Nephron (organoid): ENCODE results near the gene AIF1L.
"Not testable (repeated sequence)": the region's sequence is repeated elsewhere in the genome, so short reads cannot be mapped to it uniquely, and the experiment has no call there.

Source experiments
- H3K27ac Mint-ChIP-seq, 3 experiments: 2 replicates each; pipeline ENCODE4 v1.8.0; 2020; ENCODE audit warnings: mixed read lengths in 3 of 3, mild to moderate bottlenecking in 2 of 3, moderate library complexity in 1 of 3
- H3K27me3 Mint-ChIP-seq: 2 replicates; pipeline ENCODE4 v1.8.0; 2021; ENCODE audit warnings: low read depth, mild to moderate bottlenecking, moderate library complexity, mixed read lengths
- H3K36me3 Mint-ChIP-seq: 2 replicates; pipeline ENCODE4 v1.8.0; 2020; ENCODE audit warnings: low read depth, mixed read lengths
- H3K4me1 Mint-ChIP-seq: 2 replicates; pipeline ENCODE4 v1.8.0; 2020; ENCODE audit warnings: mixed read lengths
- H3K4me3 Mint-ChIP-seq, 3 experiments: 2 replicates each; pipeline ENCODE4 v1.8.0; 2020; ENCODE audit warnings: mild to moderate bottlenecking in 3 of 3, mixed read lengths in 3 of 3, moderate library complexity in 2 of 3
- H3K9me3 Mint-ChIP-seq: 2 replicates; pipeline ENCODE4 v1.8.0; 2020; ENCODE audit warnings: mixed read lengths
- TF ChIP-seq, protein P1 (sequence below), 3 experiments: fragments of 200-600 bp; sonication (generic); IDR thresholded peaks; one replicate each; pipeline ENCODE4 v1.5.0; 2021; ENCODE audit warnings: antibody characterized with exemption in 3 of 3; ENCODE audit not compliant: unreplicated experiment in 3 of 3

The AIF1L gene

DNA sequence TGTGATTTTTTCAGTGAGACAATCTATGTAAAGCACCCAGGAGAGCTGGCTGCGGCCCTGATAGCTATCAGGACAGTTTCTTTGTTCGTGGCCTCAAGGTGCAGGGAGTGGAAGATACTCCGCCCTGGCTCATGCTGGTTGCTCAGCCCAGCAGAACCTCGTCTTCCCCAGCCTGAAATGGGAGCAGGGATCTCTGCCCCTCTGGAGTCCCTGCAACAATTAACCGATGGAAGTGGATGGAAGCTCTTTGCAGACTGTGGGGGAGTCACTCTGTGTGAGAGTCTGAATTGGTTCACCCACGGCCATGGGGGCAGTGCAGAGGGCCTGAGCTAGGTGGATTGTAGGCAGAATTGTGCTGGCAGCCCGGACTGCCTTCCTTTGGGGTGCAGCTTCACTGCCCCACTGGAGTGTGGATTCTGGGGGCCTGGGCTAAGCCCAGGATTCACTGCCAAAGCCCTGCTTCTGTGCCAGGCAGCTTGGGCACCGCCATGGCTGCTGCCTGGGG, 2.8 kb downstream of the AIF1L start:
- Mint-ChIP-seq H3K27ac (peak overlapping the region; percentile 75 to 91 (median 84)), H3K4me1 (peaks cover 48% of the 10 kb centered on the region), H3K9me3 (no peaks in the 10 kb centered on the region), H3K27me3 (peaks cover 33% of the 10 kb centered on the region), H3K36me3 (peaks cover 5% of the 10 kb centered on the region), H3K4me3 (peak overlapping the region; percentile 69 to 86 (median 77))
- TF ChIP-seq, protein P1, sequence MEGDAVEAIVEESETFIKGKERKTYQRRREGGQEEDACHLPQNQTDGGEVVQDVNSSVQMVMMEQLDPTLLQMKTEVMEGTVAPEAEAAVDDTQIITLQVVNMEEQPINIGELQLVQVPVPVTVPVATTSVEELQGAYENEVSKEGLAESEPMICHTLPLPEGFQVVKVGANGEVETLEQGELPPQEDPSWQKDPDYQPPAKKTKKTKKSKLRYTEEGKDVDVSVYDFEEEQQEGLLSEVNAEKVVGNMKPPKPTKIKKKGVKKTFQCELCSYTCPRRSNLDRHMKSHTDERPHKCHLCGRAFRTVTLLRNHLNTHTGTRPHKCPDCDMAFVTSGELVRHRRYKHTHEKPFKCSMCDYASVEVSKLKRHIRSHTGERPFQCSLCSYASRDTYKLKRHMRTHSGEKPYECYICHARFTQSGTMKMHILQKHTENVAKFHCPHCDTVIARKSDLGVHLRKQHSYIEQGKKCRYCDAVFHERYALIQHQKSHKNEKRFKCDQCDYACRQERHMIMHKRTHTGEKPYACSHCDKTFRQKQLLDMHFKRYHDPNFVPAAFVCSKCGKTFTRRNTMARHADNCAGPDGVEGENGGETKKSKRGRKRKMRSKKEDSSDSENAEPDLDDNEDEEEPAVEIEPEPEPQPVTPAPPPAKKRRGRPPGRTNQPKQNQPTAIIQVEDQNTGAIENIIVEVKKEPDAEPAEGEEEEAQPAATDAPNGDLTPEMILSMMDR (IDR thresholded peaks at IDR 0.05; ENCODE audit: unreplicated experiment in 3 of 3), result no peak

DNA sequence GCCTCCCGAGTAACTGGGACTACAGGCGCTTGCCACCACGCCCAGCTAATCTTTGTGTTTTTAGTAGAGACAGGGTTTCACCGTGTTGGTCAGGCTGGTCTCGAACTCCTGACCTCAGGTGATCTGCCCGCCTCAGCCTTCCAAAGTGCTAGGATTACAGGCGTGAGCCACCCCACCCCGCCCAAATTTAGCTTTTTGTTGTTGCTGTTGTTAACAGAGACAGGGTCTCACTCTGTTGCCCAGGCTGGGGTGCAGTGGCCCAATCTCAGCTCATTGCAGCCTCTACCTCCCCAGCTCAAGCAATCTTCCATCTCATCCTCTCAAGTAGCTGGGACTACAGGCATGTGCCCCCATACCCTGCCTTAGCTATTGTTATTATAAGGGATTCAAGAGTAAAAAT, 3.5 kb downstream of the AIF1L start:
- peak overlapping the region in 2 of 3 experiments; percentile 71 to 73 for H3K4me3 Mint-ChIP-seq
- not testable (repeated sequence) for H3K9me3 Mint-ChIP-seq, H3K36me3 Mint-ChIP-seq
- peaks cover 43% of the 10 kb centered on the region for H3K4me1 Mint-ChIP-seq
- peak overlapping the region; percentile 91 to 97 (median 91) for H3K27ac Mint-ChIP-seq
- peaks cover 26% of the 10 kb centered on the region for H3K27me3 Mint-ChIP-seq

DNA sequence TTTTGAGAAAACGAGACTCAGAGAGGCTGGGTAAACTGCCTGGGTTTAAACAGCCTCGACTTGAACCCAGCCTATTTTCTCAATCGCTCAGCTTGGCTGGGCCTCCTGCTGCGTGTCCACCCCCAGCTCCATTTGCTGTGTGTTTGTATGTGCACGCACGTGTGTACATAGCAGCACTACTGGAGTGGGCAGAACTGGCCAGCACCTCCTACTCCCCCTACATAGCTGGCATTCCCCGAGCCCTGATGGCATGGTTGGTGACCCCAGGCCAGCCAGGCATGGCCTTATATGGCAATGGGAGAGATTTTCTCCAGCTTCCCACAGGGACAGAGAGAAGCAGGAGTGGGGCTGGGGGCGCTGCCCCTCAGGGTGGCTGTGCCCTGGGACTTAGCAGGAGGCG, 4.1 kb downstream of the AIF1L start:
- TF ChIP-seq, protein P1 (IDR thresholded peaks at IDR 0.05; ENCODE audit: unreplicated experiment in 3 of 3), result no peak
- Mint-ChIP-seq H3K4me3 (peak overlapping the region; percentile 32 to 73 (median 71)), H3K36me3 (peaks cover 5% of the 10 kb centered on the region), H3K27ac (peak overlapping the region; percentile 91 to 97 (median 91)), H3K27me3 (peaks cover 20% of the 10 kb centered on the region), H3K4me1 (peaks cover 41% of the 10 kb centered on the region), H3K9me3 (no peaks in the 10 kb centered on the region)

DNA sequence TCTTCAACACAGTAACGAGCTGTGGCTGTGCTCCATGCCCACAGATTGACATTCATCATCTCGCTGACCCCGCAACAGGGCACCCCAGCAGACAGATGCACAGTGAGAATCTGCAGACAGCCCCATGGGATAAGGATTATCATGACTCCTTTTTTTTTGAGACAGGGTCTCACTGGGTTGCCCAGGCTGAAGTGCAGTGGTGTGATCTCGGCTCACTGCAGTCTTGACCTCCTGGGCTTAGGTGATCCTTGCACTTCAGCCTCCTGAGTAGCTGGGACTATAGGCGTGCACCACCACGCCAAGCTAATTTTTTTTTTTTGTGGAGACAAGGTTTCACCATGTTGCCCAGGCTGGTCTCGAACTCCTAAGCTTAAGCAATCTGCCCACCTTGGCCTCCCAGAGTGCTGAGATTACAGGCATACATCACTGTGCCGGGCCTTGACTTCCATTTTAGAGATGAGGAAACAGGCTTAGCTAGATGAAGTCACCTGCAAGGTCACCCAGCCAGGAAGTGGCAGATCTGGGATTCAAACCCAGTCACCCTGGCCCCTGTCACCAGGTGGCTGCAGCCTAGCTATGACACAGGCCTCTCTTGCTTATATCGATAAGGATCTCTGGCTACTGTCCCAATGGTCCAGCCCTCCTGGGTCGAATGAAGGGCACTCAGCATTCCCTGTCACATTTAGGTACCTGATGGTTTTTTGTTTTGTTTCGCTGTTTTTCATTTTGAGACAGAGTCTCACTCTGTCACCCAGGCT, 5.1 kb downstream of the AIF1L start:
- Mint-ChIP-seq H3K27me3 (peaks cover 14% of the 10 kb centered on the region), H3K27ac (peak overlapping the region; percentile 91 to 97 (median 91)), H3K36me3 (peaks cover 10% of the 10 kb centered on the region), H3K9me3 (no peaks in the 10 kb centered on the region), H3K4me1 (peaks cover 35% of the 10 kb centered on the region), H3K4me3 (no peak overlapping the region)
- TF ChIP-seq, protein P1 (IDR thresholded peaks at IDR 0.05; ENCODE audit: unreplicated experiment in 3 of 3), result no peak

DNA sequence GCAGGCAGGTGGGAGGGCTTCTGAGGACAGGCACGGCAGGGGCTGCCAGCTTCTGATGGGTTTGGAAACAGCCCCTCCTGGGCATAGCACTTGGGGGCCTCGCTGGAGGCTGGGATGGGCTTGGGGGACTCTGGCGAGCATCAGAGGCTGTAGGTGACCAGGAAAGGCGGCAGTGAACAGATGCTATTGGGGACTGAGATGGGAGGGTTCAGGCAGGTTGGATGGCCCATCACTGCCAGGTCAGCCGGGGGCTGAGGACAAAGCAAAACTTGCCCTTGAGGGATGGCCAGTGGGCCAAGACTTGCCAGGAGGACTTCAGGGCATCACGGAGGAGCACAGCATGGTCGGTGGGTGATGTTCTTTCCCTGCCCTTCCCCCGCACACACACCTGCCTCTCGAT, 6.7 kb downstream of the AIF1L start:
- Mint-ChIP-seq H3K36me3 (peaks cover 19% of the 10 kb centered on the region), H3K4me3 (peak overlapping the region in 2 of 3 experiments; percentile 35 to 60), H3K4me1 (peaks cover 28% of the 10 kb centered on the region), H3K9me3 (no peaks in the 10 kb centered on the region), H3K27me3 (peaks cover 6% of the 10 kb centered on the region), H3K27ac (peak overlapping the region in 2 of 3 experiments; percentile 51 to 75)
- TF ChIP-seq, protein P1 (IDR thresholded peaks at IDR 0.05; ENCODE audit: unreplicated experiment in 3 of 3), result no peak

- peaks cover 2% of the 10 kb centered on the region for H3K27me3 Mint-ChIP-seq
Observed at GRCh38 chr9:131103535-131103934, 7.2 kb downstream of the AIF1L start.

More at GRCh38 chr9:131103535-131103934, 7.2 kb downstream of the AIF1L start:
- Mint-ChIP-seq H3K9me3 (no peaks in the 10 kb centered on the region), H3K36me3 (peaks cover 19% of the 10 kb centered on the region), H3K27ac (peak overlapping the region in 1 of 3 experiments; percentile 13), H3K4me1 (peaks cover 23% of the 10 kb centered on the region), H3K4me3 (no peak overlapping the region)
- TF ChIP-seq, protein P1 (IDR thresholded peaks at IDR 0.05; ENCODE audit: unreplicated experiment in 3 of 3), result no peak
